Ovary (tissue), 9 donors: Measurements from ENCODE around the gene CAMTA1. TPM values are rescaled to one million over a fixed set of nuclear protein-coding genes. Genes with fewer than 3 reads are reported as not detected.

Source experiments
- DNase-seq, 5 donors: peaks; one replicate each; pipeline ENCODE4 v3.0.0-alpha.2; 2019 to 2020
- H3K27ac ChIP-seq, 2 donors: fragments of 200-600 bp; one replicate each; pipeline versions ENCODE4 v1.5.1 to v1.8.0; 2019 to 2022
- H3K27me3 ChIP-seq: fragments of 200-600 bp; one replicate; pipeline ENCODE4 v1.8.0; 2022
- H3K36me3 ChIP-seq: fragments of 200-600 bp; sonication (generic); one replicate; pipeline ENCODE4 v1.5.1; 2019
- H3K4me1 ChIP-seq: one replicate; pipeline ENCODE4 v1.8.1; 2013; ENCODE audit warnings: mild to moderate bottlenecking, moderate library complexity; ENCODE audit not compliant: insufficient read depth
- H3K4me3 ChIP-seq: fragments of 200-600 bp; sonication (generic); one replicate; pipeline ENCODE4 v1.5.1; 2017
- H3K9me3 ChIP-seq, 2 donors: fragments of 200-600 bp in 1 of 2; sonication (generic) in 1 of 2; one replicate each; pipeline versions ENCODE4 v1.5.1 to v1.8.1; 2013 to 2019; ENCODE audit warnings: mild to moderate bottlenecking in 1 of 2, moderate library complexity in 1 of 2
- EP300 ChIP-seq: sonication (generic); formaldehyde crosslinking; IDR thresholded peaks from one replicate; pipeline ENCODE4 v1.6.1; 2017; ENCODE audit warnings: antibody characterized with exemption
- POLR2A ChIP-seq: fragments of 450-650 bp; IDR thresholded peaks from one replicate; pipeline ENCODE4 v1.6.1; 2017; ENCODE audit warnings: antibody characterized with exemption, mild to moderate bottlenecking, moderate library complexity
- WGBS, 3 donors: extraction: QIAGEN DNeasy Blood & Tissue Kit in 1 of 3; methylation state at CpG; one replicate each; pipeline versions ENCODE4 v1.1.5 to v1.1.7; 2013 to 2017; 5-methylcytosine and 5-hydroxymethylcytosine counted together
- intact Hi-C, 4 donors: fragments of 100-400 bp; cut with DNase I; formaldehyde crosslinking; loops; one replicate each; pipeline versions ENCODE4 v1.11.0 to v1.15.1; 2022 to 2023
- polyA plus RNA-seq, 2 donors: library from polyadenylated mRNA; stranded (reverse); fragments of 200-250 nt in 1 of 2; fragments of 350-450 nt in 1 of 2; fragmentation: Illumina TruSeq in 1 of 2; extraction: RNeasy Lipid Tissue Mini Kit (QIAGEN cat#74804) in 1 of 2; gene quantifications; one replicate each; pipeline ENCODE4 v1.2.3, GENCODE V29; 2013 to 2014
- total RNA-seq, 7 donors: library from RNA; depleted of rRNA in 2 of 7; stranded (reverse); fragments of >200 nt in 2 of 7; fragmentation: NEBNext Ultra II Directional in 3 of 7; extraction: Animal tissue kit (Norgen Biotek cat#: 25700) in 3 of 7; gene quantifications; one replicate each; pipeline versions ENCODE4 v1.1.0 to v1.2.4, GENCODE V29; 2016 to 2023
- TF ChIP-seq, protein P1 (sequence below), 3 donors: fragments of 450-650 bp in 2 of 3; fragments of 200-600 bp in 1 of 3; IDR thresholded peaks; one replicate each; pipeline versions ENCODE4 v1.5.1 to v1.8.0; 2016 to 2022; ENCODE audit warnings: antibody characterized with exemption in 3 of 3, mild to moderate bottlenecking in 1 of 3
- donor health status: DM: no; HTN: no; CAD: no; lungs with moderate emphysema.
- donor health status: DM: no; HTN: no; CAD: no.
- donor health status: Bipolar disorder and iron deficiency.
- donor health status: DM: yes; HTN: yes; CAD: no.
- donor health status: DM: no; HTN: no; CAD: no.
- donor health status: DM: yes; HTN: yes; CAD: no.

The CAMTA1 gene
- total and polyA plus RNA-seq, 9 donors, result 51.1 to 150 (median 67.4) TPM

- no peak for DNase-seq
- Histone ChIP-seq H3K27ac (no peak overlapping the region), H3K4me3 (no peak overlapping the region), H3K4me1 (no peaks in the 10 kb centered on the region), H3K9me3 (no peaks in the 10 kb centered on the region), H3K27me3 (no peaks in the 10 kb centered on the region), H3K36me3 (no peaks in the 10 kb centered on the region)
- WGBS, 3 donors, result 89 to 94% (median 90%) methylated on average over 26 of the region's 26 CpGs
- intact Hi-C loops, result no loop called here
- no peak for TF ChIP-seq EP300
- TF ChIP-seq POLR2A, result no peak
- TF ChIP-seq, protein P1, sequence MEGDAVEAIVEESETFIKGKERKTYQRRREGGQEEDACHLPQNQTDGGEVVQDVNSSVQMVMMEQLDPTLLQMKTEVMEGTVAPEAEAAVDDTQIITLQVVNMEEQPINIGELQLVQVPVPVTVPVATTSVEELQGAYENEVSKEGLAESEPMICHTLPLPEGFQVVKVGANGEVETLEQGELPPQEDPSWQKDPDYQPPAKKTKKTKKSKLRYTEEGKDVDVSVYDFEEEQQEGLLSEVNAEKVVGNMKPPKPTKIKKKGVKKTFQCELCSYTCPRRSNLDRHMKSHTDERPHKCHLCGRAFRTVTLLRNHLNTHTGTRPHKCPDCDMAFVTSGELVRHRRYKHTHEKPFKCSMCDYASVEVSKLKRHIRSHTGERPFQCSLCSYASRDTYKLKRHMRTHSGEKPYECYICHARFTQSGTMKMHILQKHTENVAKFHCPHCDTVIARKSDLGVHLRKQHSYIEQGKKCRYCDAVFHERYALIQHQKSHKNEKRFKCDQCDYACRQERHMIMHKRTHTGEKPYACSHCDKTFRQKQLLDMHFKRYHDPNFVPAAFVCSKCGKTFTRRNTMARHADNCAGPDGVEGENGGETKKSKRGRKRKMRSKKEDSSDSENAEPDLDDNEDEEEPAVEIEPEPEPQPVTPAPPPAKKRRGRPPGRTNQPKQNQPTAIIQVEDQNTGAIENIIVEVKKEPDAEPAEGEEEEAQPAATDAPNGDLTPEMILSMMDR (IDR thresholded peaks at IDR 0.05), result no peak
These were observed 222.0 kb downstream of the CAMTA1 start for GRCh38 chr1:7006996-7007871.

GRCh38 chr1:7007902-7008301 lies 222.6 kb downstream of the CAMTA1 start:
- TF ChIP-seq POLR2A, result no peak
- TF ChIP-seq EP300, result no peak
- TF ChIP-seq, protein P1 (IDR thresholded peaks at IDR 0.05), result no peak
- Histone ChIP-seq H3K9me3 (no peaks in the 10 kb centered on the region), H3K4me1 (no peaks in the 10 kb centered on the region), H3K27me3 (no peaks in the 10 kb centered on the region), H3K27ac (no peak overlapping the region), H3K36me3 (no peaks in the 10 kb centered on the region), H3K4me3 (no peak overlapping the region)
- WGBS, 3 donors, result 79 to 86% (median 85%) methylated on average over 10 of the region's 10 CpGs
- DNase-seq, result no peak
- intact Hi-C loops, result no loop called here

DNA sequence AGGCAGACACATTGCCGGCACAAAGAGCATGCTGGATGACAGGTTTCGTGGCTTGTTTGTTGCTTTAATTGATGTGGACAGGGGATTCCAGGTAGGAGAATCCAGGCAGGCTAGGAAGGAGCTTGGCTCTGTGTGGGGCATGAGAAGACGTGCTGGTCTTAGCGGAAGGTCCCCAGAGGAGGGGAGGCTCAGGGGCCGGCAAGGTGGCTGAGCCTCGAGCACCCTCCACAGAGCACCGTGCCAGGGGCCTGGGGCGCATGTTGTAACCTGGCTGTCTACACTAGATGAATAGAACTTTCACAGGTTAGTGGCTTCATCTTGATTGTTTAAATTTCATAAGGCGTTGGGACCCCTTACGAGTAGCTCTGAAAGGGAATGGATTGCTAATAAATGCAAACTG lies 223.1 kb downstream of the CAMTA1 start:
- H3K4me1 ChIP-seq, result no peaks in the 10 kb centered on the region
- no peak for DNase-seq
- no peaks in the 10 kb centered on the region for H3K27me3 ChIP-seq
- no peak overlapping the region for H3K4me3 ChIP-seq
- intact Hi-C loops, result no loop called here
- no peaks in the 10 kb centered on the region for H3K9me3 ChIP-seq
- TF ChIP-seq, protein P1 (IDR thresholded peaks at IDR 0.05), result no peak
- no peak for TF ChIP-seq POLR2A
- TF ChIP-seq EP300, result no peak
- H3K36me3 ChIP-seq, result no peaks in the 10 kb centered on the region
- no peak overlapping the region for H3K27ac ChIP-seq
- WGBS, 3 donors, result 85 to 87% (median 86%) methylated on average over 10 of the region's 10 CpGs

DNA sequence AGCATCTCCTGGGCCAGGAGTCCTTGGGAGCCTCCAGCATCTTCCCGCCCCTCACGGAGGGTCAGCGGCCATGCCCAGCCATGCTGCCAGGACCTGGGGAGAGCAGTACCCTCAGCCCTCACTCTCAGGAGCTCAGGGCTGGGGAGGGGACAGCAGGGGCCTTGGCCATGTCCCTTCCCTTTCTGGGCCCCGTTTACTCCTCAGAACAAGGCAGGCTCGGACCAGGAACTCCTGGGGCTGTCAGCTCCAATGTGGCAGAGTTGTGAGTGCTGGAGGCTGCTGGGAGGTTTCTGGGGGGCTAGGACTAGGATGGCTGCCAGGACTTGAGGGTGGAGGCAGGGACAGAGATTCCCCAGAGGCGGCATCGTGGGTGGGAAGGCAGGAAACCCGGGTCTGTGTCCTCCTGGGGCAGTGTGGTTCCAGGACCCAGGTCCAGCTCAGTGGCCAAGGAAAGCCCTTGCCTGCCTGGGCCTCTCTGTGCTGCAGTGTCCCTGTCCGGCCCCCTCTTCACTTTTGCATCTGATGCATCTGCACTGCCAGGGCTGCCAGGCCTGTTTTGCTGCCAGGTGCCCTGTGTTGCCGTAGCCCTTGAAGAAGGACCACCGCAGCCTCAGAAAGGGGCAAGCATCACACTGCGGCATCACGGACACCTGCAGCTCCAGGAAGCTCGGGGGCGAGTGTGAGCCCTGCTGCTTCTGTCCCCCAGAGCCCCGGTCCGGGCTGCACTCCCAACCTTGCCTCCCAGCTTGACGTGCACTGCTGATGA lies 223.9 kb downstream of the CAMTA1 start:
- H3K4me1 ChIP-seq, result no peaks in the 10 kb centered on the region
- TF ChIP-seq POLR2A (no peak), EP300 (no peak)
- TF ChIP-seq, protein P1 (IDR thresholded peaks at IDR 0.05), result no peak
- H3K27ac ChIP-seq, result no peak overlapping the region
- no peaks in the 10 kb centered on the region for H3K27me3 ChIP-seq
- no peaks in the 10 kb centered on the region for H3K36me3 ChIP-seq
- DNase-seq, result no peak
- no peaks in the 10 kb centered on the region for H3K9me3 ChIP-seq
- intact Hi-C loops, result no loop called here
- H3K4me3 ChIP-seq, result no peak overlapping the region
- WGBS, 3 donors, result 73 to 77% (median 76%) methylated on average over 15 to 18 of the region's 18 CpGs
